Ammon's horn (tissue), 1 donor: ENCODE measurements around the gene NAA10.

Experiments
- DNase-seq: peaks from one replicate; pipeline ENCODE4 v3.0.0-alpha.2; 2016; ENCODE audit warnings: low spot score

Gene NAA10

GRCh38 chrX:153966841-153967535 is 32.2 kb upstream of the NAA10 start:
- DNase-seq, result no peak

- no peak for DNase-seq
These were observed 31.4 kb upstream of the NAA10 start for GRCh38 chrX:153966283-153966688.

GRCh38 chrX:153965406-153965805 is 30.6 kb upstream of the NAA10 start:
- DNase-seq, result no peak

- DNase-seq, result no peak
These were observed 29.3 kb upstream of the NAA10 start for GRCh38 chrX:153964105-153964504.

GRCh38 chrX:153963546-153963945 is 28.7 kb upstream of the NAA10 start:
- DNase-seq, result no peak

- no peak for DNase-seq
These were observed 26.5 kb upstream of the NAA10 start for GRCh38 chrX:153961292-153961691.

GRCh38 chrX:153960786-153961185 is 25.9 kb upstream of the NAA10 start:
- DNase-seq, result no peak

GRCh38 chrX:153960077-153960476 is 25.2 kb upstream of the NAA10 start:
- no peak for DNase-seq

GRCh38 chrX:153959649-153960048 is 24.8 kb upstream of the NAA10 start:
- no peak for DNase-seq

GRCh38 chrX:153958605-153959004 is 23.8 kb upstream of the NAA10 start:
- no peak for DNase-seq

GRCh38 chrX:153957224-153957623 is 22.4 kb upstream of the NAA10 start:
- DNase-seq, result no peak

GRCh38 chrX:153956044-153956907 is 21.4 kb upstream of the NAA10 start:
- no peak for DNase-seq

- no peak for DNase-seq
These were observed 20.4 kb upstream of the NAA10 start for GRCh38 chrX:153955228-153955732.

GRCh38 chrX:153954558-153955227 is 19.9 kb upstream of the NAA10 start:
- DNase-seq, result no peak

- DNase-seq, result no peak
These were observed 19.2 kb upstream of the NAA10 start for GRCh38 chrX:153953892-153954557.

- DNase-seq, result peak; percentile 65
These were observed 18.5 kb upstream of the NAA10 start for GRCh38 chrX:153953342-153953830.

- DNase-seq, result no peak
These were observed 17.7 kb upstream of the NAA10 start for GRCh38 chrX:153952373-153953026.

- DNase-seq, result no peak
These were observed 17.0 kb upstream of the NAA10 start for GRCh38 chrX:153951683-153952372.

- no peak for DNase-seq
These were observed 15.3 kb upstream of the NAA10 start for GRCh38 chrX:153950127-153950526.
